Psoas muscle (tissue), 8 donors: ENCODE measurements around the gene KMT2B. TPM values are rescaled to one million over a fixed set of nuclear protein-coding genes. Genes with fewer than 3 reads are reported as not detected.
A peak's percentile ranks its signal among the peaks of the same experiment; 100 is the strongest.

Source experiments
- ATAC-seq, 4 donors: fragments of 200-7000 bp; cut with Tn5 transposase; one replicate each; pipeline ENCODE4 v1.9.1; 2020; ENCODE audit warnings: moderate library complexity in 3 of 4, mild to moderate bottlenecking in 2 of 4
- DNase-seq, 2 donors: peaks; one replicate each; pipeline ENCODE4 v3.0.0-alpha.2; 2020
- H3K27ac ChIP-seq: fragments of 200-600 bp; one replicate; pipeline ENCODE4 v1.8.0; 2022
- H3K27me3 ChIP-seq, 3 donors: fragments of 200-600 bp in 1 of 3; one replicate each; pipeline versions ENCODE4 v1.6.1 to v1.8.0; 2013 to 2022; ENCODE audit warnings: low read length in 2 of 3, mild to moderate bottlenecking in 2 of 3, moderate library complexity in 1 of 3; ENCODE audit not compliant: insufficient read depth in 3 of 3
- H3K36me3 ChIP-seq, 2 donors: fragments of 200-600 bp in 1 of 2; one replicate each; pipeline versions ENCODE4 v1.6.1 to v1.8.0; 2013 to 2022; ENCODE audit warnings: low read depth in 1 of 2, mild to moderate bottlenecking in 1 of 2, moderate library complexity in 1 of 2; ENCODE audit not compliant: insufficient read depth in 1 of 2
- H3K4me1 ChIP-seq: fragments of 200-600 bp; one replicate; pipeline ENCODE4 v1.8.0; 2022
- H3K4me3 ChIP-seq: fragments of 200-600 bp; one replicate; pipeline ENCODE4 v1.8.0; 2022; ENCODE audit warnings: mild to moderate bottlenecking
- H3K9me3 ChIP-seq: fragments of 200-600 bp; one replicate; pipeline ENCODE4 v1.8.0; 2022
- WGBS, 3 donors: extraction: QIAGEN DNeasy Blood & Tissue Kit; methylation state at CpG; one replicate each; pipeline versions ENCODE4 v1.1.6 to v1.1.7; 2013; 5-methylcytosine and 5-hydroxymethylcytosine counted together
- intact Hi-C, 2 donors: fragments of 100-400 bp; cut with DNase I; formaldehyde crosslinking; loops; one replicate each; pipeline versions ENCODE4 v1.11.0 to v1.14.2; 2022
- polyA plus RNA-seq, 3 donors: library from polyadenylated mRNA; stranded (reverse); fragments of 200-250 nt; gene quantifications; one replicate each; pipeline ENCODE4 v1.2.3, GENCODE V29; 2013
- total RNA-seq, 4 donors: library from RNA; stranded (reverse); fragmentation: NEBNext Ultra II Directional in 2 of 4; extraction: Animal tissue kit (Norgen Biotek cat#: 25700) in 2 of 4; gene quantifications; one replicate each; pipeline versions ENCODE4 v1.2.1 to v1.2.4, GENCODE V29; 2021 to 2023
- TF ChIP-seq, protein P1 (sequence below): fragments of 200-600 bp; IDR thresholded peaks from one replicate; pipeline ENCODE4 v1.8.0; 2022; ENCODE audit warnings: antibody characterized with exemption
- donor health status: healthy with polysubstance abuse.
- donor health status: DM: no; HTN: no; CAD: no; lungs with moderate emphysema.
- donor health status: Bipolar disorder and iron deficiency.
- donor health status: healthy.
- donor health status: DM: yes; HTN: yes; CAD: no.
- donor health status: DM: no; HTN: no; CAD: no.
- donor health status: DM: no; HTN: no; CAD: no.
- donor health status: DM: yes; HTN: yes; CAD: no.

Gene KMT2B
- total and polyA plus RNA-seq, 7 donors = 13.4 to 29.0 (median 20.0) TPM

DNA sequence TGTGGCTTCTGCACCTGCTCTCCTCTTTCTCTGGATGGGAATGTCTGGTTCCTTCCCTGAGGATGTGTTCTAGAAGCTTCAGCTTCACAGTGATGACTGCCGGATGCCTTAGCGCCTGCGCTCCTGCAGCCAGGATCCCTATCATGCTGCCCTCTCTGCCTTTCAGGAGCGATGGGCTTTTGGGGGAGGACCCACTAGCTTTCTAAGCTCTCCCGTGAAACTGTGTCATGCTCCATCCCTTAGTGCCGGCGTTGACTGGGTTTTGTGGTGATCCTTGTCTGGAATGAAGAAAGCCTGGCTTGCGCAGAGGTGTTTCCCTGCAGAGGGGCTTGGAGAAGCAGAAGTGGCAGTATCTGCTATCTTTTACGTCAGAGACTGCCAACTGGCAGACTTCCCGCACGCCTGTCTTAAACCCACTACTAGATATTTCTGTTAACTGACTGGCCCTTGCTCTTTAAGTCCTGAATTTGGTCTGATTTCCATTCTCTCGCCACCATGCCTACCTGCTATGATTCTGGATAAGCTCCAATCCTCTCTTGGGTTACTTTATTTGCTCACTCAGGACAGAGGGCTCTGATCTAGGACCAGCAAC lies 3.8 kb upstream of the KMT2B start:
- no peaks in the 10 kb centered on the region for H3K9me3 ChIP-seq
- no peaks in the 10 kb centered on the region for H3K27me3 ChIP-seq
- H3K27ac ChIP-seq = no peak overlapping the region
- intact Hi-C loops = no loop called here
- 76 to 82% (median 80%) methylated on average over 12 of the region's 12 CpGs for WGBS, 3 donors
- ATAC-seq = no peak
- H3K4me1 ChIP-seq = peaks cover 12% of the 10 kb centered on the region
- no peaks in the 10 kb centered on the region for H3K36me3 ChIP-seq
- no peak overlapping the region for H3K4me3 ChIP-seq
- TF ChIP-seq, protein P1, sequence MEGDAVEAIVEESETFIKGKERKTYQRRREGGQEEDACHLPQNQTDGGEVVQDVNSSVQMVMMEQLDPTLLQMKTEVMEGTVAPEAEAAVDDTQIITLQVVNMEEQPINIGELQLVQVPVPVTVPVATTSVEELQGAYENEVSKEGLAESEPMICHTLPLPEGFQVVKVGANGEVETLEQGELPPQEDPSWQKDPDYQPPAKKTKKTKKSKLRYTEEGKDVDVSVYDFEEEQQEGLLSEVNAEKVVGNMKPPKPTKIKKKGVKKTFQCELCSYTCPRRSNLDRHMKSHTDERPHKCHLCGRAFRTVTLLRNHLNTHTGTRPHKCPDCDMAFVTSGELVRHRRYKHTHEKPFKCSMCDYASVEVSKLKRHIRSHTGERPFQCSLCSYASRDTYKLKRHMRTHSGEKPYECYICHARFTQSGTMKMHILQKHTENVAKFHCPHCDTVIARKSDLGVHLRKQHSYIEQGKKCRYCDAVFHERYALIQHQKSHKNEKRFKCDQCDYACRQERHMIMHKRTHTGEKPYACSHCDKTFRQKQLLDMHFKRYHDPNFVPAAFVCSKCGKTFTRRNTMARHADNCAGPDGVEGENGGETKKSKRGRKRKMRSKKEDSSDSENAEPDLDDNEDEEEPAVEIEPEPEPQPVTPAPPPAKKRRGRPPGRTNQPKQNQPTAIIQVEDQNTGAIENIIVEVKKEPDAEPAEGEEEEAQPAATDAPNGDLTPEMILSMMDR = no peak
- no peak for DNase-seq

GRCh38 chr19:35714601-35715354 lies 3.0 kb upstream of the KMT2B start:
- Histone ChIP-seq H3K27ac (no peak overlapping the region), H3K9me3 (no peaks in the 10 kb centered on the region), H3K27me3 (no peaks in the 10 kb centered on the region), H3K36me3 (peaks cover 0 to 1% of the 10 kb centered on the region in 2 donors), H3K4me1 (peaks cover 20% of the 10 kb centered on the region), H3K4me3 (no peak overlapping the region)
- WGBS, 3 donors = 72 to 81% (median 72%) methylated on average over 14 of the region's 14 CpGs
- ATAC-seq (no peak), DNase-seq (no peak)
- TF ChIP-seq, protein P1 = no peak
- intact Hi-C loops = loop anchor here (5.0 kb wide), 2 partner anchors 67 to 167 kb away; partner anchors contain the start of genes COX6B1 (in 1 of the 2) and TMEM147 (in 1 of the 2)

DNA sequence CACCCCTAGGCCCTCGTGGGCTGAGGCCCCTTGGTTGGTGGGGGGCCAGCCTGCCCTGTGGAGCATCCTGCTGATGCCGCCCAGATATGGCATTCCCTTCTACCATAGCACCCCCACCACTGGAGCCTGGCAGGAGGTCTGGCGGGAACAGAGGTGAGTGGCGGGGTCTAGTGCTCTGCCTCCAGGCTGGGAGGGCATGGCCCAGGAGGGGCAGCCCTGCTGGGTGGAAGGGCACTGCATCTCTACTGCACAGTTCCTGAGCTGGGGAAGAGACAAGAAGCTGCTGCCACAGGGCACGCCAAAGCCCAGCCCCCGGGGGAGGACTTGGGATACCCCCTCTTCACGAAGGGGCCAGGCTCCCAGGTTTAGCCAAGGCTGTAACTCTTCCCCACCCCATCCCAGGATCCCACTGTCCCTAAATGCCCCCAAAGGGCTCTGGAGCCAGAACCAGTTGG lies 2.4 kb upstream of the KMT2B start:
- Histone ChIP-seq H3K36me3 (peaks cover 0 to 7% of the 10 kb centered on the region in 2 donors), H3K9me3 (no peaks in the 10 kb centered on the region), H3K4me1 (peaks cover 23% of the 10 kb centered on the region), H3K27me3 (no peaks in the 10 kb centered on the region), H3K27ac (peak overlapping the region; percentile 94), H3K4me3 (peak overlapping the region; percentile 90)
- intact Hi-C loops = loop anchor here (5.0 kb wide), 2 partner anchors 68 to 168 kb away; partner anchors contain the start of genes COX6B1 (in 1 of the 2) and TMEM147 (in 1 of the 2)
- no peak for DNase-seq
- WGBS, 3 donors = 71 to 90% (median 73%) methylated on average over 6 to 7 of the region's 7 CpGs
- ATAC-seq = no peak
- TF ChIP-seq, protein P1 = no peak

GRCh38 chr19:35715981-35716800 lies 1.6 kb upstream of the KMT2B start:
- intact Hi-C loops = loop anchor here (2.0 to 5.0 kb wide), 3 partner anchors 21 to 169 kb away; partner anchors contain the start of genes COX6B1 (in 1 of the 2) and TMEM147 (in 1 of the 2)
- H3K36me3 ChIP-seq = peaks cover 0 to 13% of the 10 kb centered on the region in 2 donors
- 2 to 5% (median 4%) methylated on average over 47 to 52 of the region's 52 CpGs for WGBS, 3 donors
- TF ChIP-seq, protein P1 = no peak
- ATAC-seq (peak; percentile 34 to 60 (median 48)), DNase-seq (peak; percentile 69 to 81)
- H3K4me3 ChIP-seq = peak overlapping the region; percentile 90
- peak overlapping the region; percentile 94 for H3K27ac ChIP-seq
- peaks cover 23% of the 10 kb centered on the region for H3K4me1 ChIP-seq
- H3K9me3 ChIP-seq = no peaks in the 10 kb centered on the region
- H3K27me3 ChIP-seq = no peaks in the 10 kb centered on the region
